ENCODE results near the gene FUT3. TPM values are rescaled to one million over a fixed set of nuclear protein-coding genes. Genes with fewer than 3 reads are reported as not detected.

The FUT3 gene
- total and polyA plus RNA-seq, 8 donors, result 3.3 to 13.9 (median 7.9) TPM

DNA sequence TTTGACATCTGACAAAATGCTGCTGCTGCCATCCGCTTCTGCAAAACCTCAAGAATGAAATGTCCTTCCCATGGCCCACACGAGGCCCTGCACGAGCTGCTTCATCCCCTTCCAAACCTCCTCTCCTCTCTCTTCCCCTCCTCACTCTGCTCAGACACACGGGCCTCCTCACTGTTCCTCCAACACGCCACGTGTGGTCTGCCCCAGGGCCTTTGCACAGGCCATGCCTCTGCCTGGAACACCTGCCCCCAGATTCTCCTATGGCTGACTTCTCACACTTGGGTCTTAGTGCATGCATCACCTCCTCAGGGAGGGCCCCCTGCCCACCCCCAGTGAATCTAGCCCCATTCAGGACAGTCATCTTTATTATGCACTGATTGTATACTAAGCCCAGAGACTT is 30.5 kb downstream of the FUT3 start:
- Histone ChIP-seq H3K27me3 (no peaks in the 10 kb centered on the region), H3K36me3 (no peaks in the 10 kb centered on the region), H3K27ac (no peak overlapping the region), H3K4me1 (peaks cover 6% of the 10 kb centered on the region in 3 donors), H3K4me3 (no peak overlapping the region), H3K9me3 (no peaks in the 10 kb centered on the region)
- 83 to 84% methylated on average over 6 of the region's 6 CpGs for WGBS, 2 donors
- TF ChIP-seq, protein P1, sequence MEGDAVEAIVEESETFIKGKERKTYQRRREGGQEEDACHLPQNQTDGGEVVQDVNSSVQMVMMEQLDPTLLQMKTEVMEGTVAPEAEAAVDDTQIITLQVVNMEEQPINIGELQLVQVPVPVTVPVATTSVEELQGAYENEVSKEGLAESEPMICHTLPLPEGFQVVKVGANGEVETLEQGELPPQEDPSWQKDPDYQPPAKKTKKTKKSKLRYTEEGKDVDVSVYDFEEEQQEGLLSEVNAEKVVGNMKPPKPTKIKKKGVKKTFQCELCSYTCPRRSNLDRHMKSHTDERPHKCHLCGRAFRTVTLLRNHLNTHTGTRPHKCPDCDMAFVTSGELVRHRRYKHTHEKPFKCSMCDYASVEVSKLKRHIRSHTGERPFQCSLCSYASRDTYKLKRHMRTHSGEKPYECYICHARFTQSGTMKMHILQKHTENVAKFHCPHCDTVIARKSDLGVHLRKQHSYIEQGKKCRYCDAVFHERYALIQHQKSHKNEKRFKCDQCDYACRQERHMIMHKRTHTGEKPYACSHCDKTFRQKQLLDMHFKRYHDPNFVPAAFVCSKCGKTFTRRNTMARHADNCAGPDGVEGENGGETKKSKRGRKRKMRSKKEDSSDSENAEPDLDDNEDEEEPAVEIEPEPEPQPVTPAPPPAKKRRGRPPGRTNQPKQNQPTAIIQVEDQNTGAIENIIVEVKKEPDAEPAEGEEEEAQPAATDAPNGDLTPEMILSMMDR (IDR thresholded peaks at IDR 0.05), result no peak
- DNase-seq (no peak), FAIRE-seq (no peak), ATAC-seq (no peak)
- intact Hi-C loops (cut with DNase I), result no loop called here

DNA sequence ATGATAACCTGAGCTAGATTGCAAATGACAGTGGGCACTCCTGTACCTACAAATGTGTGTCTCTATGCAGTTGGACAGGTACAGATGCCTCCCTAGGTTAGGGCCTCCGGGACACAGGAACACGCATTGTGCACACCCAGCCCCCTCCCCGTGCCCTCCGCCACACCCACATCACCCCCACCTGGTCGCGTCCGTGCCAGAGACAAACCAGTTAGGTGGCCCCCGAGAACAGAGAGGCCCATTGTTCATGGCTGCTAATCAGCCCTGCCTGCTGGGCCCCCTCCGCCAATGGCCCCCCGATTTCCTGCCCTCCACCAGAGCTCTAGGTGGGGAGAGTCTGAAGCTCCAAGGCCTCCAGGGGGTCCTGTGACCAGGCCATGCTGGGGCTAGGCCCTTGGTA is 32.7 kb downstream of the FUT3 start:
- Histone ChIP-seq H3K27me3 (no peaks in the 10 kb centered on the region), H3K4me1 (peaks cover 6% of the 10 kb centered on the region in 3 donors), H3K36me3 (no peaks in the 10 kb centered on the region), H3K9me3 (no peaks in the 10 kb centered on the region), H3K4me3 (no peak overlapping the region), H3K27ac (no peak overlapping the region)
- ATAC-seq (peak in 3 of 4 donors; percentile 26 to 61 (median 60)), FAIRE-seq (no peak), DNase-seq (peak in 2 of 6 donors; percentile 50 to 67)
- TF ChIP-seq, protein P1 (IDR thresholded peaks at IDR 0.05), result no peak
- intact Hi-C loops (cut with DNase I), result no loop called here
- WGBS, 2 donors, result 69 to 70% methylated on average over 10 of the region's 10 CpGs

DNA sequence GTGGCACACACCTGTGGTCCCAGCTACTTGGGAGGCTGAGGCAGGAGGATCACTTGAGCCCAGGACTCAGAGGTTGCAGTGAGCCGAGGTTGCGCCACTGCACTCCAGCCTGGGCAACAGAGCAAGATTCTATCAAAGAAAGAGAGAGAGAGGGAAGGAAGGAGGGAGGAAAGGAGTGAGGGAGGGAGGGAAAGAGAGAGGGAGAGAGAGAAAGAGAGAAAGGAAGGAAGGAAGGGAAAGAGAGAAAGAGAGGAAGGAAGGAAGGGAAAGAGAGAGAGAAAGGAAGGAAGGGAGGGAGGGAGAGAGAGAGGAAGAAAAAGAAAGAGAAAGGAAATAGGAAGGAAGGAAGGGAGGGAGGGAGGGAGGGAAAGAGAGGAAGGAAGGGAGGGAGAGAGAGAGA is 34.0 kb downstream of the FUT3 start:
- no peak for FAIRE-seq

DNA sequence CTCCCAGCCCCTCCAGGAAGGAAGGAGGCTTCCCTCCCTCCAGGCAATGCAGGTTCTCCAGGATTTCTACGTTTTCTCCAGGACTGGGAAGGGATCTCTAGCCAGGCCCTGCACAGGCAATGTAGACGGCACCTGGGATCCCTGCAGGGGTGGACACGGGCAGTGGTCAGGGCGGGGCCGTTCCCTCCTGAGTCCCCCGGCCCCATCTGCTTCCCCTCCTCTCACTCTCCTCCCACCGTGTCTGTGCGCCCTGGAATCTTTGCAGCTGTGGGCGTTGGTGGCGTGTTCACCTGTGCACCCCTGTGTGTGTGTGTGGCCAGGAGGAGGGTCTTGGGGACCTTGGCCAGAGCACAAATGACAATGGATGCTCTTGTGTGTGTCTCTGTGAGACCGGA is 36.4 kb downstream of the FUT3 start:
- intact Hi-C loops (cut with DNase I), result loop anchor here in 1 of 3 donors (5.0 kb wide), 1 partner anchor 82 kb away; no protein-coding TSS in a partner anchor
- TF ChIP-seq, protein P1 (IDR thresholded peaks at IDR 0.05), result no peak
- H3K27me3 ChIP-seq, result no peaks in the 10 kb centered on the region
- no peak for ATAC-seq
- H3K27ac ChIP-seq, result no peak overlapping the region
- FAIRE-seq, result no peak
- 74% methylated on average over 11 of the region's 11 CpGs for WGBS, 2 donors
- H3K4me1 ChIP-seq, result no peaks in the 10 kb centered on the region
- H3K36me3 ChIP-seq, result no peaks in the 10 kb centered on the region
- no peaks in the 10 kb centered on the region for H3K9me3 ChIP-seq
- DNase-seq, result no peak
- H3K4me3 ChIP-seq, result no peak overlapping the region

More for the DNA sequence above, 34.0 kb downstream of the FUT3 start:
- no peak overlapping the region for H3K4me3 ChIP-seq
- H3K27ac ChIP-seq, result no peak overlapping the region
- TF ChIP-seq, protein P1 (IDR thresholded peaks at IDR 0.05), result no peak
- no peaks in the 10 kb centered on the region for H3K36me3 ChIP-seq
- intact Hi-C loops (cut with DNase I), result no loop called here
- WGBS, 2 donors, result 91 to 98% methylated on average over 2 of the region's 2 CpGs
- ATAC-seq, result no peak
- H3K4me1 ChIP-seq, result peaks cover 1 to 3% (median 2%) of the 10 kb centered on the region in 3 donors
- H3K27me3 ChIP-seq, result no peaks in the 10 kb centered on the region
- no peak for DNase-seq
- H3K9me3 ChIP-seq, result no peaks in the 10 kb centered on the region

DNA sequence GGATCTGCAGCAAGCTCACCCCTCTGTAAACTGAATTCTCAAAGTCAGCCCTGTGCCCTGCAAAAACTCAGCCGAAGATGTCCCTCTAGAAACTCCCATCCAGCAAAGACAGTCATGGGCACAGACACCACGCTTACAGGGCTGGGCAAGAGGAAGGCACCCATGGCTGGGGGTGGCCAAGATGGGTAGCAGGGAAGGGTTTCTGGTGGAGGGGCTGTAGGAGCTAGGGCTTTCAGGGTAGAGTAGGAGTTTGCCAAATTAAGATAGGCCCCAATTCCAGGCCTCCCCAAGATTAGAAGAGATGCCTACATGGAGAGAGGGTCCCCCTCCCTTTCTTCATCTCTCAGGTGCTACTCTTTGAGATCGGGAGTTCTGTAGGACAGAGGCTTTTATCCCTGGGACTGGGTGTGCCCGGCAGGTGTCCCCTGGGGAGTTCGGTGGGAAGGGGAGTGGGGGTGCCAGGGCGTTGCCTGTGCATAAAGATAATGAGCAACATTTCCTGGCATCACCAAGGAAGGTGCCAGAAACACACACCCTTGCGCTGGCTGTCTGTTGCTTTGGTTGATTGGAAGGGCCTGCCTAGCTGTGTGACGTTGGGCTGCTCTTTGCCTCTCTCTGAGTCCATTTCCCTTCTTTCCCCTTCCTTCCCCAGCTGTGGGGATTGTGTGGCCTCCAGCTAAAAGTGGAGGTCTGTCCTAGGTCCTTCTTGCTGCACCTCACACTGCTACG is 37.0 kb downstream of the FUT3 start:
- TF ChIP-seq, protein P1 (IDR thresholded peaks at IDR 0.05), result no peak
- H3K4me3 ChIP-seq, result no peak overlapping the region
- no peak for FAIRE-seq
- WGBS, 2 donors, result 81 to 84% methylated on average over 9 of the region's 9 CpGs
- intact Hi-C loops (cut with DNase I), result loop anchor here in 1 of 3 donors (5.0 kb wide), 1 partner anchor 83 kb away; no protein-coding TSS in a partner anchor
- H3K27me3 ChIP-seq, result no peaks in the 10 kb centered on the region
- no peaks in the 10 kb centered on the region for H3K36me3 ChIP-seq
- no peak for ATAC-seq
- DNase-seq, result no peak
- no peak overlapping the region for H3K27ac ChIP-seq
- H3K9me3 ChIP-seq, result no peaks in the 10 kb centered on the region
- H3K4me1 ChIP-seq, result no peaks in the 10 kb centered on the region
